ENCODE results near the gene PHC2. TPM values are rescaled to one million over a fixed set of nuclear protein-coding genes. Genes with fewer than 3 reads are reported as not detected.

Gene PHC2
- total RNA-seq, 1 donor from 2014 or later = 124 TPM

- peaks cover 8% of the 10 kb centered on the region for H3K4me1 ChIP-seq
- no peaks in the 10 kb centered on the region for H3K9me3 ChIP-seq
- H3K36me3 ChIP-seq = no peaks in the 10 kb centered on the region
- no peak overlapping the region for H3K4me3 ChIP-seq
- DNase-seq (no peak), ATAC-seq (no peak)
- intact Hi-C loops (cut with DNase I) = no loop called here
- H3K27ac ChIP-seq = no peak overlapping the region
- H3K27me3 ChIP-seq = no peaks in the 10 kb centered on the region
- no peak for TF ChIP-seq CTCF (IDR thresholded peaks at IDR 0.05)
Measured at GRCh38 chr1:33380811-33381210, 50.1 kb downstream of the PHC2 start.

- no peak for TF ChIP-seq CTCF (IDR thresholded peaks at IDR 0.05)
- DNase-seq = no peak
- H3K36me3 ChIP-seq = no peaks in the 10 kb centered on the region
- H3K4me1 ChIP-seq = peaks cover 8% of the 10 kb centered on the region
- intact Hi-C loops (cut with DNase I) = no loop called here
- no peak overlapping the region for H3K27ac ChIP-seq
- H3K27me3 ChIP-seq = no peaks in the 10 kb centered on the region
- H3K4me3 ChIP-seq = no peak overlapping the region
- no peaks in the 10 kb centered on the region for H3K9me3 ChIP-seq
- ATAC-seq = peak; percentile 57
Measured at GRCh38 chr1:33379631-33380354, 51.1 kb downstream of the PHC2 start.

- TF ChIP-seq CTCF (IDR thresholded peaks at IDR 0.05) = peak; percentile 16
- Histone ChIP-seq H3K4me1 (peaks cover 8% of the 10 kb centered on the region), H3K9me3 (no peaks in the 10 kb centered on the region), H3K27ac (no peak overlapping the region), H3K27me3 (no peaks in the 10 kb centered on the region), H3K36me3 (no peaks in the 10 kb centered on the region), H3K4me3 (no peak overlapping the region)
- DNase-seq = no peak
- intact Hi-C loops (cut with DNase I) = no loop called here
- ATAC-seq = peak; percentile 66
Measured at GRCh38 chr1:33378976-33379375, 51.9 kb downstream of the PHC2 start.

- Histone ChIP-seq H3K4me3 (no peak overlapping the region), H3K27me3 (no peaks in the 10 kb centered on the region), H3K4me1 (peaks cover 8% of the 10 kb centered on the region), H3K27ac (no peak overlapping the region), H3K36me3 (no peaks in the 10 kb centered on the region), H3K9me3 (no peaks in the 10 kb centered on the region)
- no peak for TF ChIP-seq CTCF (IDR thresholded peaks at IDR 0.05)
- no peak for DNase-seq
- peak; percentile 17 for ATAC-seq
- intact Hi-C loops (cut with DNase I) = no loop called here
Measured at GRCh38 chr1:33378524-33378923, 52.4 kb downstream of the PHC2 start.

GRCh38 chr1:33377756-33378155 lies 53.1 kb downstream of the PHC2 start:
- Histone ChIP-seq H3K4me1 (peaks cover 8% of the 10 kb centered on the region), H3K4me3 (no peak overlapping the region), H3K36me3 (no peaks in the 10 kb centered on the region), H3K27ac (no peak overlapping the region), H3K27me3 (no peaks in the 10 kb centered on the region), H3K9me3 (no peaks in the 10 kb centered on the region)
- ATAC-seq (no peak), DNase-seq (no peak)
- intact Hi-C loops (cut with DNase I) = no loop called here
- TF ChIP-seq CTCF (IDR thresholded peaks at IDR 0.05) = no peak

- Histone ChIP-seq H3K27me3 (no peaks in the 10 kb centered on the region), H3K4me3 (no peak overlapping the region), H3K9me3 (no peaks in the 10 kb centered on the region), H3K4me1 (peaks cover 8% of the 10 kb centered on the region), H3K27ac (no peak overlapping the region), H3K36me3 (no peaks in the 10 kb centered on the region)
- intact Hi-C loops (cut with DNase I) = no loop called here
- no peak for TF ChIP-seq CTCF (IDR thresholded peaks at IDR 0.05)
- ATAC-seq (peak; percentile 7), DNase-seq (no peak)
Measured at GRCh38 chr1:33377013-33377412, 53.9 kb downstream of the PHC2 start.

Measured in upper lobe of right lung (tissue), 1 donor.